HepG2 (cell line): Measurements from ENCODE around the gene BCKDHA. TPM values are rescaled to one million over a fixed set of nuclear protein-coding genes. Genes with fewer than 3 reads are reported as not detected.

Experiments used
- ARNTL ChIP-seq: sonication (generic); formaldehyde crosslinking; IDR thresholded peaks from 2 replicates; pipeline ENCODE4 v1.4.0; 2020; ENCODE audit warnings: mild to moderate bottlenecking, missing genetic modification reagents
- BCL3 ChIP-seq: sonication (generic); formaldehyde crosslinking; IDR thresholded peaks from 2 replicates; pipeline ENCODE4 v1.5.1; 2020; ENCODE audit warnings: mild to moderate bottlenecking, missing genetic modification reagents, moderate library complexity
- CBX2 ChIP-seq, 2 experiments: fragments of 200-600 bp in 1 of 2; sonication (generic); formaldehyde crosslinking in 1 of 2; IDR thresholded peaks; 2 replicates each; pipeline versions ENCODE4 v1.7.0 to v1.8.1; 2018 to 2022; ENCODE audit warnings: low read depth in 2 of 2, low read length in 1 of 2, mild to moderate bottlenecking in 1 of 2, missing genetic modification reagents in 1 of 2
- CHD2 ChIP-seq: IDR thresholded peaks from 2 replicates; pipeline ENCODE4 v1.6.1; 2011; ENCODE audit warnings: low read depth, low read length, improper control_type of control experiment
- CREM ChIP-seq, 2 experiments: sonication (generic) in 1 of 2; formaldehyde crosslinking in 1 of 2; IDR thresholded peaks; 2 replicates each; pipeline versions ENCODE4 v1.4.0 to v1.6.1; 2016 to 2020; ENCODE audit warnings: antibody characterized with exemption in 1 of 2, mild to moderate bottlenecking in 1 of 2, missing genetic modification reagents in 1 of 2
- KLF11 ChIP-seq: IDR thresholded peaks from 2 replicates; pipeline ENCODE4 v1.6.1; 2016; ENCODE audit warnings: missing compliant biosample characterization
- MAZ ChIP-seq, 2 experiments: sonication (generic) in 1 of 2; formaldehyde crosslinking in 1 of 2; IDR thresholded peaks; 2 replicates each; pipeline versions ENCODE4 v1.5.0 to v1.6.1; 2012 to 2020; ENCODE audit warnings: low read depth in 2 of 2, mild to moderate bottlenecking in 2 of 2, borderline replicate concordance in 1 of 2, improper control_type of control experiment in 1 of 2, low read length in 1 of 2, missing genetic modification reagents in 1 of 2, moderate library complexity in 1 of 2
- MEF2D ChIP-seq: sonication (generic); formaldehyde crosslinking; IDR thresholded peaks from 2 replicates; pipeline ENCODE4 v1.5.1; 2020; ENCODE audit warnings: mild to moderate bottlenecking, missing genetic modification reagents
- MXI1 ChIP-seq: IDR thresholded peaks from 3 replicates; pipeline ENCODE4 v1.6.1; 2012; ENCODE audit warnings: low read depth, low read length, inconsistent platforms, borderline replicate concordance
- PCBP2 ChIP-seq: fragments of 200-400 bp; formaldehyde crosslinking; optimal IDR thresholded peaks from 2 replicates; pipeline ENCODE3; 2018; ENCODE audit warnings: low read length, low read depth; ENCODE audit not compliant: poor library complexity, severe bottlenecking
- PHF20 ChIP-seq: sonication (generic); formaldehyde crosslinking; IDR thresholded peaks from 2 replicates; pipeline ENCODE4 v1.5.0; 2020; ENCODE audit warnings: mild to moderate bottlenecking, missing genetic modification reagents
- POGZ ChIP-seq: sonication (generic); formaldehyde crosslinking; IDR thresholded peaks from 2 replicates; pipeline ENCODE4 v1.4.0; 2020; ENCODE audit warnings: mild to moderate bottlenecking, missing genetic modification reagents
- RFX5 ChIP-seq: IDR thresholded peaks from 2 replicates; pipeline ENCODE4 v1.6.1; 2011; ENCODE audit warnings: low read depth, low read length, improper control_type of control experiment
- RXRB ChIP-seq: IDR thresholded peaks from 2 replicates; pipeline ENCODE4 v1.6.1; 2016; ENCODE audit warnings: borderline replicate concordance, missing genetic modification reagents, missing compliant biosample characterization
- SP1 ChIP-seq, 2 experiments: fragments of 450-650 bp in 1 of 2; sonication (generic) in 1 of 2; formaldehyde crosslinking in 1 of 2; IDR thresholded peaks; 2 replicates each; pipeline versions ENCODE4 v1.4.0 to v1.6.1; 2016 to 2020; ENCODE audit warnings: missing genetic modification reagents in 1 of 2
- SRSF1 ChIP-seq: fragments of 200-400 bp; formaldehyde crosslinking; optimal IDR thresholded peaks from 2 replicates; pipeline ENCODE3; 2017; ENCODE audit warnings: mild to moderate bottlenecking, low read depth, low read length, moderate library complexity
- THAP11 ChIP-seq: IDR thresholded peaks from 2 replicates; pipeline ENCODE4 v1.6.1; 2016; ENCODE audit warnings: missing biosample characterization, missing genetic modification reagents
- THRA ChIP-seq: sonication (generic); formaldehyde crosslinking; IDR thresholded peaks from 2 replicates; pipeline ENCODE4 v1.4.0; 2020; ENCODE audit warnings: missing genetic modification reagents, borderline replicate concordance
- ZNF333 ChIP-seq: sonication (generic); formaldehyde crosslinking; IDR thresholded peaks from 2 replicates; pipeline ENCODE4 v1.4.0; 2020; ENCODE audit warnings: mild to moderate bottlenecking, missing genetic modification reagents, borderline replicate concordance
- ZNF33A ChIP-seq: sonication (generic); formaldehyde crosslinking; IDR thresholded peaks from 2 replicates; pipeline ENCODE4 v1.5.1; 2020; ENCODE audit warnings: missing genetic modification reagents, mild to moderate bottlenecking, moderate library complexity, borderline replicate concordance
- ZNF580 ChIP-seq: IDR thresholded peaks from 2 replicates; pipeline ENCODE4 v1.6.1; 2016; ENCODE audit warnings: low read depth, borderline replicate concordance
- ZNF816 ChIP-seq: sonication (generic); formaldehyde crosslinking; IDR thresholded peaks from 2 replicates; pipeline ENCODE4 v1.8.0; 2022; ENCODE audit warnings: missing genetic modification reagents, mild to moderate bottlenecking, borderline replicate concordance
- polyA plus RNA-seq, 8 experiments: library from polyadenylated mRNA; depleted of rRNA in 3 of 8; stranded (reverse) in 7 of 8; unstranded in 1 of 8; fragments of >200 nt; fragmentation: Illumina TruSeq in 4 of 8; extraction: Trizol in 4 of 8; gene quantifications; 2 replicates each; pipeline versions ENCODE4 v1.2.1 to v1.2.3, GENCODE V29; 2011 to 2016; ENCODE audit warnings: low read depth in 4 of 8, missing spikeins in 1 of 8, mixed read lengths in 1 of 8; ENCODE audit not compliant: insufficient read depth in 1 of 8
- total RNA-seq, 5 experiments: library from RNA; depleted of rRNA; stranded (reverse); fragments of >200 nt; fragmentation: Illumina TruSeq; extraction: Trizol; gene quantifications; 2 replicates each; pipeline ENCODE4 v1.2.3, GENCODE V29; 2016; ENCODE audit warnings: low read depth in 1 of 5
- TF ChIP-seq, protein P1 (sequence below): sonication (generic); formaldehyde crosslinking; IDR thresholded peaks from 2 replicates; pipeline ENCODE4 v1.8.1; 2023; ENCODE audit warnings: missing genetic modification reagents, mild to moderate bottlenecking, borderline replicate concordance

The BCKDHA gene
- total and polyA plus RNA-seq, 2 of the 13 experiments (the other 11 are each of a cell fraction or from before 2014, with no cell fraction given) = 11.8 to 31.5 TPM

- peak; percentile 28; the same call in 1 of the 3 replicates for TF ChIP-seq MXI1
- peak; percentile 72 for TF ChIP-seq ZNF580 (CRISPR knock-in tag)
- no peak for TF ChIP-seq ZNF333 (CRISPR knock-in tag)
- TF ChIP-seq PHF20 (CRISPR knock-in tag) = peak; percentile 89
- peak; percentile 88 for TF ChIP-seq THAP11 (CRISPR knock-in tag)
- TF ChIP-seq, protein P1, sequence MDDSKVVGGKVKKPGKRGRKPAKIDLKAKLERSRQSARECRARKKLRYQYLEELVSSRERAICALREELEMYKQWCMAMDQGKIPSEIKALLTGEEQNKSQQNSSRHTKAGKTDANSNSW (CRISPR knock-in tag) = 0 out of 2 replicates have a peak, but pooled peaks have one; percentile 53
- no peak for TF ChIP-seq PCBP2
- no peak for TF ChIP-seq CBX2 (IDR thresholded peaks at IDR 0.05; ENCODE audit: low read depth, low read length)
- TF ChIP-seq CBX2 (CRISPR knock-in tag; IDR thresholded peaks at IDR 0.05; ENCODE audit: low read depth) = 0 out of 2 replicates have a peak, but pooled peaks have one; percentile 25
- TF ChIP-seq POGZ (CRISPR knock-in tag) = peak; percentile 70; the same call in 1 of the 2 replicates
- peak; percentile 50; the same call in 1 of the 2 replicates for TF ChIP-seq THRA (CRISPR knock-in tag)
- TF ChIP-seq ZNF33A (CRISPR knock-in tag) = no peak; the same call in 1 of the 2 replicates
- peak; percentile 61; the same call in 1 of the 2 replicates for TF ChIP-seq BCL3 (CRISPR knock-in tag)
- TF ChIP-seq CHD2 = no peak
- no peak for TF ChIP-seq SP1 (IDR thresholded peaks at IDR 0.05)
- peak; percentile 79; the same call in 1 of the 2 replicates for TF ChIP-seq SP1 (CRISPR knock-in tag; IDR thresholded peaks at IDR 0.05)
- peak; percentile 69 for TF ChIP-seq ARNTL
- TF ChIP-seq RXRB = peak; percentile 38; the same call in 1 of the 2 replicates
- peak; percentile 78 for TF ChIP-seq SRSF1
- TF ChIP-seq CREM (IDR thresholded peaks at IDR 0.05) = peak; percentile 77
- no peak for TF ChIP-seq CREM (CRISPR knock-in tag; IDR thresholded peaks at IDR 0.05)
- TF ChIP-seq KLF11 (CRISPR knock-in tag) = 0 out of 2 replicates have a peak, but pooled peaks have one; percentile 30
- TF ChIP-seq MAZ (IDR thresholded peaks at IDR 0.05; ENCODE audit: borderline replicate concordance, low read depth, low read length) = no peak
- peak; percentile 76 for TF ChIP-seq MAZ (CRISPR knock-in tag; IDR thresholded peaks at IDR 0.05; ENCODE audit: low read depth)
- TF ChIP-seq MEF2D (CRISPR knock-in tag) = peak; percentile 71; the same call in 1 of the 2 replicates
- TF ChIP-seq ZNF816 = peak; percentile 68; the same call in 1 of the 2 replicates
- peak; percentile 12; the same call in 1 of the 2 replicates for TF ChIP-seq RFX5
Measured at GRCh38 chr19:41439441-41440222, 42.0 kb downstream of the BCKDHA start, which contains the start of gene DMAC2 (continued).
